GM12864 (cell line): Measurements from ENCODE around the gene IRF7.

Source experiments
- DNase-seq: peaks from one replicate; pipeline ENCODE4 v3.0.0-alpha.2; 2011; ENCODE audit warnings: low read depth
- H3K4me3 ChIP-seq: 2 replicates; pipeline ENCODE4 v1.5.1; 2011; ENCODE audit warnings: mild to moderate bottlenecking, low read depth, low read length, control low read depth
- CTCF ChIP-seq: IDR thresholded peaks from 2 replicates; pipeline ENCODE4 v1.5.1; 2011; ENCODE audit warnings: low read depth, mild to moderate bottlenecking, moderate library complexity, low read length, control low read depth, inconsistent platforms; ENCODE audit errors: missing control alignments

Gene IRF7

GRCh38 chr11:587546-587945, 28.2 kb downstream of the IRF7 start:
- H3K4me3 ChIP-seq: no peak overlapping the region
- no peak for DNase-seq
- TF ChIP-seq CTCF: no peak

GRCh38 chr11:586376-587316, 29.1 kb downstream of the IRF7 start:
- TF ChIP-seq CTCF: no peak
- no peak overlapping the region for H3K4me3 ChIP-seq
- no peak for DNase-seq

GRCh38 chr11:584287-584686, 31.5 kb downstream of the IRF7 start:
- no peak for DNase-seq
- H3K4me3 ChIP-seq: no peak overlapping the region
- no peak for TF ChIP-seq CTCF

GRCh38 chr11:581752-582151, 34.0 kb downstream of the IRF7 start:
- no peak overlapping the region for H3K4me3 ChIP-seq
- no peak for TF ChIP-seq CTCF
- DNase-seq: no peak

- no peak for TF ChIP-seq CTCF
- no peak for DNase-seq
- H3K4me3 ChIP-seq: no peak overlapping the region
Observed at GRCh38 chr11:581342-581741, 34.4 kb downstream of the IRF7 start.

- no peak for TF ChIP-seq CTCF
- DNase-seq: no peak
- no peak overlapping the region for H3K4me3 ChIP-seq
Observed at GRCh38 chr11:579830-580601, 35.7 kb downstream of the IRF7 start.
